H54 (cell line): ENCODE data around the gene P4HA3.
"Not testable (repeated sequence)": the region's sequence is repeated elsewhere in the genome, so short reads cannot be mapped to it uniquely, and the experiment has no call there.

ENCODE experiments used
- DNase-seq: peaks from one replicate; pipeline ENCODE4 v3.0.0; 2011; ENCODE audit warnings: low spot score, mixed read lengths; ENCODE audit not compliant: insufficient read length
- FAIRE-seq: peaks from 3 replicates; lab custom pipeline; 2011; peaks lifted over from hg19 to GRCh38; lab: Jason Lieb, UNC
- POLR2A ChIP-seq: IDR thresholded peaks from 2 replicates; pipeline ENCODE4 v1.6.1; 2011; ENCODE audit warnings: low read depth, mild to moderate bottlenecking, low read length

Gene P4HA3

DNA sequence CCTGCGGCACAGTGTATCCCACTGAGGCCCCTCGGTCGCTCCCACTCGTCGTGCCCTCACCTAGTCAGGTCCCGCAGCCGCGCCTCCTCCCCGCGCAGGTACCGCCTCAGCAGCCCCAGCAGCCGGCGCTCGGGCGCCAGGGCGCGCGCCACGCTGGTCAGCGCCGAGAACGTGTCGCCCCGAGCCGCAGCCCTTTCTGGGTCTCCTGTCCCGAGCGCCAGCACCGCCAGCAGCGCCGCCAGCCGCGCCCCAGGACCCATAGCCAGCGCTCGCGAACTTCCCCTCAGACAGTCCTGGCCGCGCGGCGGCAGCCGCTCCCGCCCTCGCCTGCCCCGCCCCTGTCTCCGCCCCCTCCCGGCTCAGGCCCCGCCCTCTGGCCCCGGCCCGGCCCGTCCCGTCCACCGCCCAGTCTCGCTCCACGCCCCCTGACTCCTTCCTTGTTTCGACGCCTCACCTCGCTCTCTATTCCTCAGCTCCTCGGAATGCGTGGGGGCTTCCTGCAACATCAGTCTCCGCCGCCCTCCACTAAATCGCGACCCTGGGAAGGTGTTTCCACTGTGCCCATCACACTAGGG is at the start of gene P4HA3:
TSS of gene P4HA3 (minus strand) at position 289 of the 575 bp plus-strand sequence. CDS start at position 260, 29 bp downstream.
- DNase-seq = no peak
- no peak for FAIRE-seq
- TF ChIP-seq POLR2A = no peak

- no peak for TF ChIP-seq POLR2A
- FAIRE-seq (no peak), DNase-seq (no peak)
These were observed 46.0 kb upstream of the P4HA3 start for GRCh38 chr11:74357449-74357848.

- FAIRE-seq = no peak
- TF ChIP-seq POLR2A = no peak
- DNase-seq = no peak
These were observed 44.2 kb upstream of the P4HA3 start for GRCh38 chr11:74355626-74356025.

DNA sequence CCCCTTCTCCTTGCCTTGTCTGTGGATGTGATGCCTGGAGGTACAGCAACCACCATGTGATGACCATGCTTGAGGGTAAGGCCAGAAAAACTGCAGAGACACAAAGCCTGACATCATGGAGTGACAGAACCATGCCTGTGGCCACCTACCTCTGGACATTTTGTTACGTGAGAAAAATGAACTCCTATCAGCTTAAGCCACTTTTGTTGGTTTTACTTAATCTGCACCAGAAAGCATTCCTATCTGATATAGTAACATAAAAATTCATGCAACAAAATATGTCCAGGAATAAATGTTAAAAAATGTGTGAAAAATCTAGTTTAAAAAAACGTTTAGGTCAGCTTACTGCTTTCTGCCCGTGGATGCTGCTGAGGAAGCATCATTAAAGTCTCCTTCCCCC is 42.6 kb upstream of the P4HA3 start:
- TF ChIP-seq POLR2A = no peak
- no peak for FAIRE-seq

DNA sequence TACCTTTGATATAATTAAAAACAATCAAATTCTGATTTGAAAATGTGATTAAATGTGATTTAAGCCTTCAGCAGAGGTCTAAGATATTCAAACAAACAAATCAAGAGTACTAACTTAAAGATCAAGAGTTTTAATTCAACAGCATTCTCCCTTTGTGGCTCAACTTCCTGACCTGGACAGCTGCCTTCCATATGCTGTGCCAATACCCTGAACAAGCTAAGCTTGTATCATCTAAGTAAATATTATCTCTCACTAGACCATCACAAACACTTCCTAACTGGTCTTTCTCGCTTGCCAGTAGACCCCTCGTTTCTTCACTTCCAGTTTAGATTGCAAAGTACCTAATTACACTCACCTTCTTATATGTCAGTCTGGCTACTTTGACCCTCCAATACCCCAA is 35.9 kb upstream of the P4HA3 start:
- FAIRE-seq = no peak
- TF ChIP-seq POLR2A = no peak
- no peak for DNase-seq

More for the DNA sequence above, 42.6 kb upstream of the P4HA3 start:
- no peak for DNase-seq

GRCh38 chr11:74345420-74345819 is 34.0 kb upstream of the P4HA3 start:
- FAIRE-seq (no peak), DNase-seq (no peak)
- no peak for TF ChIP-seq POLR2A

GRCh38 chr11:74341921-74342320 is 30.5 kb upstream of the P4HA3 start:
- peak; percentile 55 for FAIRE-seq
- TF ChIP-seq POLR2A = no peak
- no peak for DNase-seq

DNA sequence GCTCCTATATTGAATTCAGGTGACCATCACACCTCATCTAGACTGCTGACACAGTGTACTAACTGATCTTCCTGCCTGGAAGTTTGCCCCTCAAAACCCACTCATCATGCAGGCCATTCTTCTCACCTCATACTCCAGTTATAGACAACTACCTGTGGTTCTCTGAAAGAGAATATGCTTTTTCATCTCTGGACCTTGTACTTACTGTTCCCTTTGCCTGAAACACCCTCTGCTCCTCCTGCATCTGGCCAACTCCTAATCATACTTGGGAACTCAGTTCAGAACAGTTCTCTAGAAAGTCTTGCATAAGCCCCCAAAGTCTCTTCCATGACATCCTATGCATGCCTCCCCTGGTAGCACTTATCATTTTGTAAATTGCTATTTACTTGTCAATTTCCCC is 28.2 kb upstream of the P4HA3 start:
- no peak for TF ChIP-seq POLR2A
- no peak for FAIRE-seq

GRCh38 chr11:74338963-74339362 is 27.5 kb upstream of the P4HA3 start:
- TF ChIP-seq POLR2A = no peak

More for the DNA sequence above, 28.2 kb upstream of the P4HA3 start:
- no peak for DNase-seq

GRCh38 chr11:74333193-74333592 is 21.8 kb upstream of the P4HA3 start:
- no peak for DNase-seq
- FAIRE-seq = no peak
- TF ChIP-seq POLR2A = no peak

More at GRCh38 chr11:74338963-74339362, 27.5 kb upstream of the P4HA3 start:
- no peak for FAIRE-seq
- no peak for DNase-seq

DNA sequence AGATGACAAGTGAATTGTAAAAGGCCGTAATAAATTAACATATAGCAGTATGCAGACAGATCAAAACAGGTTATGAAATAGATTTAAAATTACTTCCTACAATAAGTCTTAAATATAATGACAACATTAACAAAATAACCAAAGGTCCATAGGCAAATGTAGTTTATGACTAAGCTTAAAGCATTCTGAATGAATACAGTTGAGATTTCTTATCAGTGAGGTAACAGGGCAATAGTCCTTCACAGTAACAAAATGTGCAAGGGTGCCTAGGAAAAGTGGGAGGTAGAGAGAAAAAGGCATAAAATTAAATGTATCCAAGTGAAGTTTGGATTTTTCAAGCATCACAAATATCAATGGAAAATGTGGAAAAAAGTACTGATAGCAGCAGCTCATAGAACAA is 20.9 kb upstream of the P4HA3 start:
- TF ChIP-seq POLR2A = no peak
- FAIRE-seq (no peak), DNase-seq (no peak)

DNA sequence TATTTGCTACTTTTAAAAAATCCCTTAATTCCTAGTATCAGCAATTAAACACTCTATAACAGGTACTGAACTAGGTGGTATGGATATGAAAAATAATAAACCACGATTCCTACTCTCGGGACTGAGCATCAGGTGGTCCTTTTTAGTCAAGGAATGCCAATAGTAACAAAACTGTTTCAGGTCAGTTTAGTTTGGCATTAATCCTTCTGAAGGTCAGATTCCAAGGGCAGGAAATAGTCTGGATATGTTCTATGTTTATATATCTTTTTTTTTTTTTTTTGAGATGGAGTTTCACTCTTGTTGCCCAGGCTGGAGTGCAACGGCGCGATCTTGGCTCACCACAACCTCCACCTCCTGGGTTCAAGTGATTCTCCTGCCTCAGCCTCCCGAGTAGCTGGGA is 19.6 kb upstream of the P4HA3 start:
- not testable (repeated sequence) for DNase-seq, FAIRE-seq

- TF ChIP-seq POLR2A = no peak
- peak; percentile 47 for DNase-seq
- FAIRE-seq = peak; percentile 93
These were observed 18.8 kb upstream of the P4HA3 start for GRCh38 chr11:74330075-74330858.

DNA sequence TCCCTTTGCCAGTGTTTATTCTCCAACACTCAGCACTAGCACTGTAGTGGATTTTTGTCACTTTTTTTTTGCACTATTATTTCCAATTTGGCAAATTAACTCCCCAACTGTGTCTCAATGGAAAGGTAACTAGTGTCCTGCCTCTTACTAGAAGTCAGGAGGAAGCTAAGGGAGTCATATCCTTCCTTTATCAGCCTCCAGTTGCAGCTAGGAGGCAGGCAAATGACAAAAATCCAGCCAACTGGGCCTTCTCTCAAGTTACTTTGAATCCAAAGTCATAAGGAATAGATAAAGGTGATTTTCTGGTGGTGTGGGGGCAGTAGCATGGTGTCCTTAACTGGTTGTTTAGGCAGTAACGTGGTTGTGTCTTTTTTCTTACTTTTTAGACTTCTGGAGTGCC is 15.6 kb upstream of the P4HA3 start:
- DNase-seq (no peak), FAIRE-seq (no peak)
- no peak for TF ChIP-seq POLR2A

DNA sequence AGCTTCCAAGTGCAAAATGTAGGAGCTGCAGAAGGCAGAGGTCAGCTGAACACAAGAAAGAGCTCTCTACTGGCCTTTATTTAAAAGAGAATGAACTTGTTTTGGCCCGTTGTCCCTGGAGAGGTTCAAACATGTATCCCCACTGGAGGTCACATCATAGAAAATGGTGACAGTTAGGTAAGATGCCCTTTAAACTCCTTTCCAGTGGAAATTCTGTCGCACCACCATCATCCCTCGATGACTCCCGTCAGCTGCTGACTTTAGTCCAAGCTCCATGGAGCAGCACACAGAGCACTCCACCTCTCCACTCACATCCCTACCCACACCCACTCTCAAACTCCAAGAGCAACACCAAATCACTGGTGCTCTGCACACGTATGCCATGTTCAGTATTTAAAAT is 15.2 kb upstream of the P4HA3 start:
- DNase-seq (no peak), FAIRE-seq (no peak)
- no peak for TF ChIP-seq POLR2A
